IPS-20b (cell line): Measurements from ENCODE around the gene SLC7A10.

Experiments used
- H3K27ac ChIP-seq: one replicate; pipeline ENCODE4 v1.5.1; 2013; ENCODE audit warnings: low read length
- H3K27me3 ChIP-seq: 2 replicates; pipeline ENCODE4 v1.6.1; 2013; ENCODE audit warnings: mild to moderate bottlenecking, low read length, inconsistent platforms; ENCODE audit not compliant: insufficient read depth
- H3K36me3 ChIP-seq: 2 replicates; pipeline ENCODE4 v1.6.1; 2013; ENCODE audit warnings: low read depth, mild to moderate bottlenecking, inconsistent platforms, low read length, moderate library complexity; ENCODE audit not compliant: insufficient read depth
- H3K4me1 ChIP-seq: 2 replicates; pipeline ENCODE4 v1.6.1; 2013; ENCODE audit warnings: mild to moderate bottlenecking, control low read depth, inconsistent platforms, low read length, moderate library complexity; ENCODE audit not compliant: insufficient read depth
- H3K4me3 ChIP-seq: 2 replicates; pipeline ENCODE4 v1.5.1; 2013; ENCODE audit warnings: mild to moderate bottlenecking, low read length, inconsistent platforms
- H3K9ac ChIP-seq: 2 replicates; pipeline ENCODE4 v1.6.1; 2013; ENCODE audit warnings: low read depth, mild to moderate bottlenecking, inconsistent platforms, low read length, moderate library complexity
- H3K9me3 ChIP-seq: 2 replicates; pipeline ENCODE4 v1.6.1; 2013; ENCODE audit warnings: mild to moderate bottlenecking, low read depth, low read length, inconsistent platforms; ENCODE audit not compliant: insufficient read depth

The SLC7A10 gene

GRCh38 chr19:33251526-33252090, 26.0 kb upstream of the SLC7A10 start:
- no peaks in the 10 kb centered on the region for H3K27me3 ChIP-seq
- H3K9ac ChIP-seq = no peak overlapping the region
- H3K36me3 ChIP-seq = no peaks in the 10 kb centered on the region
- no peaks in the 10 kb centered on the region for H3K9me3 ChIP-seq
- no peak overlapping the region for H3K27ac ChIP-seq
- no peaks in the 10 kb centered on the region; the same call in 1 of the 2 replicates for H3K4me1 ChIP-seq
- H3K4me3 ChIP-seq = no peak overlapping the region

GRCh38 chr19:33251076-33251475, 25.4 kb upstream of the SLC7A10 start:
- H3K4me3 ChIP-seq = no peak overlapping the region
- no peak overlapping the region for H3K27ac ChIP-seq
- H3K36me3 ChIP-seq = no peaks in the 10 kb centered on the region
- no peaks in the 10 kb centered on the region; the same call in 1 of the 2 replicates for H3K4me1 ChIP-seq
- no peak overlapping the region for H3K9ac ChIP-seq
- no peaks in the 10 kb centered on the region for H3K9me3 ChIP-seq
- no peaks in the 10 kb centered on the region for H3K27me3 ChIP-seq

- H3K27ac ChIP-seq = no peak overlapping the region
- no peaks in the 10 kb centered on the region; the same call in 1 of the 2 replicates for H3K4me1 ChIP-seq
- no peaks in the 10 kb centered on the region for H3K27me3 ChIP-seq
- H3K36me3 ChIP-seq = no peaks in the 10 kb centered on the region
- peaks cover 5% of the 10 kb centered on the region; the same call in 1 of the 2 replicates for H3K9me3 ChIP-seq
- H3K9ac ChIP-seq = no peak overlapping the region
- H3K4me3 ChIP-seq = no peak overlapping the region
Measured at GRCh38 chr19:33250500-33250899, 24.9 kb upstream of the SLC7A10 start.

- Histone ChIP-seq H3K4me3 (no peak overlapping the region), H3K9ac (no peak overlapping the region), H3K27ac (no peak overlapping the region), H3K4me1 (no peaks in the 10 kb centered on the region; the same call in 1 of the 2 replicates), H3K36me3 (no peaks in the 10 kb centered on the region), H3K27me3 (no peaks in the 10 kb centered on the region), H3K9me3 (peaks cover 9% of the 10 kb centered on the region; the same call in 1 of the 2 replicates)
Measured at GRCh38 chr19:33249740-33250366, 24.2 kb upstream of the SLC7A10 start.

GRCh38 chr19:33248954-33249613, 23.4 kb upstream of the SLC7A10 start:
- no peaks in the 10 kb centered on the region for H3K27me3 ChIP-seq
- no peak overlapping the region for H3K9ac ChIP-seq
- H3K4me1 ChIP-seq = no peaks in the 10 kb centered on the region; the same call in 1 of the 2 replicates
- H3K4me3 ChIP-seq = no peak overlapping the region
- peaks cover 9% of the 10 kb centered on the region; the same call in 1 of the 2 replicates for H3K9me3 ChIP-seq
- no peak overlapping the region for H3K27ac ChIP-seq
- H3K36me3 ChIP-seq = no peaks in the 10 kb centered on the region

GRCh38 chr19:33248553-33248953, 22.9 kb upstream of the SLC7A10 start:
- H3K9me3 ChIP-seq = peaks cover 9% of the 10 kb centered on the region; the same call in 1 of the 2 replicates
- no peak overlapping the region for H3K9ac ChIP-seq
- H3K27me3 ChIP-seq = no peaks in the 10 kb centered on the region
- no peaks in the 10 kb centered on the region for H3K36me3 ChIP-seq
- no peaks in the 10 kb centered on the region; the same call in 1 of the 2 replicates for H3K4me1 ChIP-seq
- H3K4me3 ChIP-seq = no peak overlapping the region
- H3K27ac ChIP-seq = no peak overlapping the region

- no peak overlapping the region for H3K4me3 ChIP-seq
- peaks cover 9% of the 10 kb centered on the region; the same call in 1 of the 2 replicates for H3K9me3 ChIP-seq
- no peaks in the 10 kb centered on the region for H3K27me3 ChIP-seq
- no peak overlapping the region for H3K9ac ChIP-seq
- no peaks in the 10 kb centered on the region for H3K36me3 ChIP-seq
- no peaks in the 10 kb centered on the region; the same call in 1 of the 2 replicates for H3K4me1 ChIP-seq
- no peak overlapping the region for H3K27ac ChIP-seq
Measured at GRCh38 chr19:33248104-33248503, 22.5 kb upstream of the SLC7A10 start.

- Histone ChIP-seq H3K4me3 (no peak overlapping the region), H3K9me3 (peaks cover 9% of the 10 kb centered on the region; the same call in 1 of the 2 replicates), H3K36me3 (no peaks in the 10 kb centered on the region), H3K9ac (no peak overlapping the region), H3K27me3 (no peaks in the 10 kb centered on the region), H3K4me1 (no peaks in the 10 kb centered on the region; the same call in 1 of the 2 replicates), H3K27ac (no peak overlapping the region)
Measured at GRCh38 chr19:33247441-33247819, 21.8 kb upstream of the SLC7A10 start.

- peaks cover 9% of the 10 kb centered on the region; the same call in 1 of the 2 replicates for H3K9me3 ChIP-seq
- no peak overlapping the region for H3K9ac ChIP-seq
- no peaks in the 10 kb centered on the region for H3K36me3 ChIP-seq
- H3K27ac ChIP-seq = no peak overlapping the region
- H3K4me3 ChIP-seq = no peak overlapping the region
- H3K4me1 ChIP-seq = no peaks in the 10 kb centered on the region; the same call in 1 of the 2 replicates
- H3K27me3 ChIP-seq = no peaks in the 10 kb centered on the region
Measured at GRCh38 chr19:33246709-33247440, 21.2 kb upstream of the SLC7A10 start.

- peaks cover 9% of the 10 kb centered on the region; the same call in 1 of the 2 replicates for H3K9me3 ChIP-seq
- H3K27ac ChIP-seq = no peak overlapping the region
- no peaks in the 10 kb centered on the region for H3K27me3 ChIP-seq
- H3K36me3 ChIP-seq = no peaks in the 10 kb centered on the region
- H3K4me3 ChIP-seq = no peak overlapping the region
- H3K4me1 ChIP-seq = no peaks in the 10 kb centered on the region
- no peak overlapping the region for H3K9ac ChIP-seq
Measured at GRCh38 chr19:33245948-33246708, 20.5 kb upstream of the SLC7A10 start.

GRCh38 chr19:33242911-33243310, 17.3 kb upstream of the SLC7A10 start:
- Histone ChIP-seq H3K27me3 (no peaks in the 10 kb centered on the region), H3K27ac (no peak overlapping the region), H3K36me3 (no peaks in the 10 kb centered on the region), H3K4me3 (no peak overlapping the region), H3K4me1 (no peaks in the 10 kb centered on the region), H3K9me3 (peaks cover 9% of the 10 kb centered on the region; the same call in 1 of the 2 replicates), H3K9ac (no peak overlapping the region)
